ENCODE data around the gene MCU. TPM values are rescaled to one million over a fixed set of nuclear protein-coding genes. Genes with fewer than 3 reads are reported as not detected.

The MCU gene
- total and polyA plus RNA-seq, 8 donors: 15.2 to 90.1 (median 31.0) TPM

DNA sequence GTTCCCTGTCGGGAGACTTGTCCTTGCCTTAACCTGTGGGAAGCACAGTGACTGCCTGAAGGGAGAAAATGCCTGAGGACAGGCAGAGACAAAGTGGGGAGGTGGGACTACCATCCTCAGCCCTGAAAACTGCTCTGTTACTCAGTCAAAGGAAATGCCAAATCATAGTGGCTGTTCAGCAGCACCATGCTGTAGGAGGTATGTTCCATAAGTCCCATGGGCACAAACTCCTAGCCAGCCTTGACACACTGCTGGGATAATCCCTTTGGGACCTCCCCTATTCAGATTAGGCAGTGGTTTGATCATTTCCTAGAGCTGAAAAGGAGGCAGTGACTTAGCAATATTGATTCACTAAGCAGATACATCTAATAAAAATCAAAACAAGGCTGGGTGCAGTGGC, 80.1 kb downstream of the MCU start:
- no peaks in the 10 kb centered on the region for H3K4me1 ChIP-seq
- intact Hi-C loops (cut with DNase I; ENCODE audit: low total_unique reads): no loop called here
- no peak overlapping the region for H3K4me3 ChIP-seq
- H3K27ac ChIP-seq: no peak overlapping the region
- WGBS, 5 donors: 93 to 100% (median 100%) methylated on average over 1 of the region's 1 CpG
- peaks cover 0 to 19% (median 6%) of the 10 kb centered on the region in 4 donors for H3K9me3 ChIP-seq
- TF ChIP-seq POLR2A (IDR thresholded peaks at IDR 0.05) (no peak), EP300 (IDR thresholded peaks at IDR 0.05) (no peak), POLR2AphosphoS5 (IDR thresholded peaks at IDR 0.05) (no peak)
- TF ChIP-seq, protein P1, sequence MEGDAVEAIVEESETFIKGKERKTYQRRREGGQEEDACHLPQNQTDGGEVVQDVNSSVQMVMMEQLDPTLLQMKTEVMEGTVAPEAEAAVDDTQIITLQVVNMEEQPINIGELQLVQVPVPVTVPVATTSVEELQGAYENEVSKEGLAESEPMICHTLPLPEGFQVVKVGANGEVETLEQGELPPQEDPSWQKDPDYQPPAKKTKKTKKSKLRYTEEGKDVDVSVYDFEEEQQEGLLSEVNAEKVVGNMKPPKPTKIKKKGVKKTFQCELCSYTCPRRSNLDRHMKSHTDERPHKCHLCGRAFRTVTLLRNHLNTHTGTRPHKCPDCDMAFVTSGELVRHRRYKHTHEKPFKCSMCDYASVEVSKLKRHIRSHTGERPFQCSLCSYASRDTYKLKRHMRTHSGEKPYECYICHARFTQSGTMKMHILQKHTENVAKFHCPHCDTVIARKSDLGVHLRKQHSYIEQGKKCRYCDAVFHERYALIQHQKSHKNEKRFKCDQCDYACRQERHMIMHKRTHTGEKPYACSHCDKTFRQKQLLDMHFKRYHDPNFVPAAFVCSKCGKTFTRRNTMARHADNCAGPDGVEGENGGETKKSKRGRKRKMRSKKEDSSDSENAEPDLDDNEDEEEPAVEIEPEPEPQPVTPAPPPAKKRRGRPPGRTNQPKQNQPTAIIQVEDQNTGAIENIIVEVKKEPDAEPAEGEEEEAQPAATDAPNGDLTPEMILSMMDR (IDR thresholded peaks at IDR 0.05): no peak
- no peaks in the 10 kb centered on the region for H3K27me3 ChIP-seq
- DNase-seq: no peak
- peaks cover 0 to 5% (median 0%) of the 10 kb centered on the region in 4 donors for H3K36me3 ChIP-seq

DNA sequence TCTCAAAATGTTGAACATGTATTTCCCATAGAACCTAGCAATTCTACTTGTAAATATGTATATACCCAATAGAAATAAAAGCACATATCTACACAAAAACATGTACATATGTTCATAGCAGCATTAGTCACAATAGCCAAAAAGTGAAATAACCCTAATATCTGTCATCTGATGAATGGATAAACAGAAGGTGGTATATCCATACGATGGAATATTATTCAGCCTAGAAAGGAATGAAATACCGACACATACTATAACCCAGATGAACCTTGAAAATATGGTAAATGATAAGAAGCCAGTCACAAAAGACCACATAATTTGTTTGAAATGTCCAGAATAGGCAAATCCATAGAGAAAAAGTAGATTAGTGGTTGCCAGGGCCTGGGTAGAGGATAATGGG, 87.9 kb downstream of the MCU start:
- no peak overlapping the region for H3K4me3 ChIP-seq
- H3K27me3 ChIP-seq: no peaks in the 10 kb centered on the region
- TF ChIP-seq POLR2A (IDR thresholded peaks at IDR 0.05) (no peak), EP300 (IDR thresholded peaks at IDR 0.05) (no peak), POLR2AphosphoS5 (IDR thresholded peaks at IDR 0.05) (no peak)
- TF ChIP-seq, protein P1 (IDR thresholded peaks at IDR 0.05): no peak
- H3K27ac ChIP-seq: no peak overlapping the region
- WGBS, 5 donors: 93 to 99% (median 97%) methylated on average over 2 of the region's 2 CpGs
- no peak for DNase-seq
- no peaks in the 10 kb centered on the region for H3K9me3 ChIP-seq
- no peaks in the 10 kb centered on the region for H3K36me3 ChIP-seq
- H3K4me1 ChIP-seq: peaks cover 6 to 31% (median 22%) of the 10 kb centered on the region in 4 donors
- intact Hi-C loops (cut with DNase I; ENCODE audit: low total_unique reads): no loop called here

DNA sequence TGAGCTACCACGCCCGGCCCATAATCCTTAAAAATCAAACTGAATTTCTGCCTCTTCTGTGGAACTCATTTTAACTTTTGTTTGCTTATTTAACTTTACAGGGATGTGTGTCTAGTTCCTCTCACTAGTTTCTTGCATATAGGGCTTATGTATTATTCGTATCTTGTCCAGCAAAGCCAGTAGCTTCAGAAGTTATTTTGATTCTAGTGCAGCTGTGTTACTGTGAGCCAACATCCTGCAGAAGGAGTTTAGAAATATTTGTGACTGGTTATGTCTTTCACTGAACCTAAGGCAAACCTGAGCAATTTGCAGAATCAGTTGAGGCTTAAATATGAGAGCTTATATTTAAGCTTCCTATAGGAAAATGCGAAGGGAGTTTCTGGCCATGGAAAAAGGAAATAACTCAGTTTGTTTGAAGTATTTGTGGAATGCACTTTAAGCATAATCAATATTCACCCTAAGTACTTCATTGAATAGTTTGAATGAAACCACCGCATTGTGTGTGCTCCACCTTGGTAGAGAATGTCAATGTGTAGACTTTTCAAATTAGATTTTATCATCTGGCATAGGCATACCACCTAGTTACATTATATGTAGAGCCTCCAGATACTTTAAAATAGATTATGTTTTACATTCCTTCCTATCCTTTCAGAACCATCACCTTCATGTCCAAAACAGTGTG, 90.8 kb downstream of the MCU start:
- Histone ChIP-seq H3K27me3 (no peaks in the 10 kb centered on the region), H3K4me3 (no peak overlapping the region), H3K27ac (no peak overlapping the region), H3K36me3 (no peaks in the 10 kb centered on the region), H3K9me3 (no peaks in the 10 kb centered on the region), H3K4me1 (peaks cover 10 to 45% (median 32%) of the 10 kb centered on the region in 4 donors)
- intact Hi-C loops (cut with DNase I; ENCODE audit: low total_unique reads): no loop called here
- TF ChIP-seq POLR2AphosphoS5 (IDR thresholded peaks at IDR 0.05): no peak
- no peak for DNase-seq
- WGBS, 5 donors: 72 to 87% (median 81%) methylated on average over 5 of the region's 5 CpGs

DNA sequence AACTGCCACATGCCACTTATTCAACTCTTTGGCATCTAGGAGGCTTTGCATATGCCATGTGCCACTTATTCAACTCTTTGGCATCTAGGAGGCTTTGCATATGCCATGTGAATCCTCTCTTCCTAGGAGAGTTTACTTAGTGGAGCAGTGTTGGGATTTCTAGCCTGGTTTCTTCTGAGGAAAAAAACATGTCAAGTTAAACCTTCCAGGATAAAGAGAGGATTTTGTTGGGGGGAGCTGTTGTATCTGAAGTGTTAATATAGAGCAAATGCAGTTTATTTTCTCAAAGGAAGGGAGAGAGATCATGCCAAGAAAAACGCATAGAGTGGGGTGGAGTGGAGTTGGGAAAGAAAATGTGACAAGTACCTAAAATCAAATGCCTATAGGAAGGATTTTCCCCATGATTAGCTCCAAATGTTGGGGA, 91.5 kb downstream of the MCU start:
- no peak overlapping the region for H3K4me3 ChIP-seq
- no peak for TF ChIP-seq EP300 (IDR thresholded peaks at IDR 0.05)
- no peak for TF ChIP-seq POLR2AphosphoS5 (IDR thresholded peaks at IDR 0.05)
- TF ChIP-seq, protein P1 (IDR thresholded peaks at IDR 0.05): no peak
- no peak for TF ChIP-seq POLR2A (IDR thresholded peaks at IDR 0.05)
- no peaks in the 10 kb centered on the region for H3K9me3 ChIP-seq
- 20 to 38% (median 33%) methylated on average over 1 of the region's 1 CpG for WGBS, 5 donors
- no peaks in the 10 kb centered on the region for H3K27me3 ChIP-seq
- intact Hi-C loops (cut with DNase I; ENCODE audit: low total_unique reads): no loop called here
- H3K36me3 ChIP-seq: no peaks in the 10 kb centered on the region
- H3K4me1 ChIP-seq: peaks cover 10 to 49% (median 32%) of the 10 kb centered on the region in 4 donors
- no peak overlapping the region for H3K27ac ChIP-seq
- DNase-seq: peak in 1 of 2 donors; percentile 36

Measured in stomach (tissue), 9 donors.